GM18526 (cell line): ENCODE results near the gene PACS2.

Experiments
- POLR2A ChIP-seq: IDR thresholded peaks from 3 replicates; pipeline ENCODE4 v1.6.1; 2011; ENCODE audit not compliant: insufficient read length; ENCODE audit errors: extremely low read depth

Gene PACS2

GRCh38 chr14:105283028-105283427, 31.5 kb upstream of the PACS2 start:
- no peak for TF ChIP-seq POLR2A

DNA sequence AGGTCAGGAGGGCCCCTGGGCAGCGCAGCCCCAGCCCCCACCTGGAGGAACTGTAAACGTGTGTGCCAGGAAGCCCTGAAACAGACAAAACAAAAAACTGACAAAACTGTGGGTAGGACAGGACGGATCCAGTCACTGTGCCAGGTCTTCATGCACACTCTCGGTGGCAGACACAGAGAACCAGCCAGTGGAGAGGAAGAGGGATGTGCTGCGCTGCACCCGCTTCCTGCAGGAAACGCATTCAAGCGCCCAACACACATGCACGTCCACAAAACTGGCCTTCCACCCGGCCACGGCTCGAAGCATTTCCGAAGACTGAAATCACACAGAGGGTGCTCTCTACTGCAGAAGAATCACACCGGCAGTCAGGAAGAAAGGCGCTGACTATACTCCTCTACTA, 30.6 kb upstream of the PACS2 start:
- TF ChIP-seq POLR2A = no peak

DNA sequence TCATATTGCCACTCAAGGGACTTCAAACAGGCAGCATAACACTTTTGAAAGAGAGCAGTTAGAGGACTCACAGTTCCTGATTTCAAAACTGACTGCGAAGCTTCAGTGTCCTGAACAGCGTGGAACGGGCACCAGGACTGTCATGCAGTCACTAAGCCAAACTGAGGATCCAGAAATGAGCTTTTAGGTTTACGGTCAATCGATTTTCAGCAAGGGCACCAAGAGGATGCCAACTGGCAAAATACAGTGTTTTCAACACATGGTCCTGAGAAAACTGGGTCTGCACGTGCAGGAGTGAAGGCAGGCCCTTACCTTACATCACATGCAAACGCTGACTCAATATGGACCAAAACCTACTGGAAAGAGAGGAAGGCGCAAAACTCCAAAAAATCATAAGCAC, 29.4 kb upstream of the PACS2 start:
- no peak for TF ChIP-seq POLR2A

GRCh38 chr14:105286759-105287144, 27.8 kb upstream of the PACS2 start:
- no peak for TF ChIP-seq POLR2A

GRCh38 chr14:105287249-105288102, 27.1 kb upstream of the PACS2 start:
- no peak for TF ChIP-seq POLR2A

DNA sequence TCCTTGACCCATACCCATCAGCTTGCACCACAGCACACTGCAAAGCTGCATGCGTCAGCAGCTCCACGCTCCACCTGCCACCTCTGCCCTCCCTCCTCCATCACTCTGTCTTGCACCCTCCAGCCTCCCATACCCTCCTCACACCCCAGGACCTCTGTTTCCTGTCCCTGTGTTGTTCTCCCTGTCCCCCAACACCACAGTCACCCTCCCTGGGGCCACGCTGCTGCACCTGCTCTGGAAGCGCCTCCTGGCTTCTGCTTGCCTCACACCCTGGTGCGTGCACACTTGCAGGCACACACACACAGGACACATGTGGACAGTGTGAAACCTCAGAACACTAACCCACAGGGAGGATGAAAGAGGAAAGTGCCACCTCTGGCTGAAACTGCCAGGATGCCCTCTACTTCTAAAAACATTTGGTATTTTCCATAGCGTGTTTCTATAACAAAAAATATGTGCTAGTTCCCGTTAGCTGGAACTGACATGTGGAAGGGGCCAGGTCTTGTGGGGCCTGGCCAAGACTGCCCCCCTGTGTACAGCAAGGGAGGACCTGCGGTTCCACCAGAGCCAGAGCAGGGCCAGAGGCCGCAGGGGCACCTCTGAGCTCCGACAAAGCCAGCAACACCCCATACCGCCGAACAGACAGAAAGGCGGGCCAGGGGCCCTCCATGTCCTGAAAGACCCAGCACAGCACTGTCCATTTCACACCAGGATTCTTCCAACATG, 23.8 kb upstream of the PACS2 start:
- TF ChIP-seq POLR2A = no peak

DNA sequence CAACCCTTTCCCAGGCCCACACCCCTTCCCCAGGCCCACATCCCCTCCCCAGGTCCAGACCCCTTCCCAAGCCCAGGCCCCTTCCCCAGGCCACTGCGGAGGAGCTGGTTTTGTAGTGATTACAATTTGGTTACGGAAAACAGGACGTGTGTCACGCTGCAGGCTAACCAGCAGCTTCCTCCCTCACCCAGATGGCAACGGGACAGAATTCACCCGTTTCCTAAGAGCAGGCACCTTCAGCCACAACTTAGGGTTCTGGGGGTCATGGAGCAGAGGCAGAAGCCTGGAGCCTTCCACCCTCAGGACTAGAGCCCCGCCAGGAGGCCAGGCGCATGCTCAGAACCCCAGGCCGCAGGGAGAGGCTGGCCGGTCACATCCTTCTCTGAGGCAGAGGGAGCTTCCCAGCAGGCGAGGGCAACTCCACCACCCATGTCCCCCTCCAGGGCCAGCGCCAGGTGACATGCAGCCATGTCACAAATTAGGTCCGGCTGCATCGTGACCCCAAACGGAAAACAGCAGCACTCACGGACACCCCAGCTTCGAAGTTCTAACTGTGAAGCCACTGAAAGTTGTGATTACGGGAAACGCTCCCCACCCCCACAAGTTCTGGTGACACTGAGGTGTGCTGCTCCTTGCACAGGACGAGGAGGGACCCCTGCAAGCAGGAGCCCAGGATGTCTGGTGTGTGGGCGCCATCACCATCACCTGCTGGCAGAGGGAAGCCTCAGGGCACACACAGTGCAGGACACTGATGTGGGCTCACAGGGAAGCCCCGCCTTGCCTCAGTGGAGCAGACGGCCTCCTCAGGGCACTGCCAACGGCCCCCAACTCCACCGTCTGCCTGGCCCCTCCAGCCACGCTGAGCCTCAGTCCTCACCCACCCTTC, 21.5 kb upstream of the PACS2 start:
- no peak for TF ChIP-seq POLR2A

DNA sequence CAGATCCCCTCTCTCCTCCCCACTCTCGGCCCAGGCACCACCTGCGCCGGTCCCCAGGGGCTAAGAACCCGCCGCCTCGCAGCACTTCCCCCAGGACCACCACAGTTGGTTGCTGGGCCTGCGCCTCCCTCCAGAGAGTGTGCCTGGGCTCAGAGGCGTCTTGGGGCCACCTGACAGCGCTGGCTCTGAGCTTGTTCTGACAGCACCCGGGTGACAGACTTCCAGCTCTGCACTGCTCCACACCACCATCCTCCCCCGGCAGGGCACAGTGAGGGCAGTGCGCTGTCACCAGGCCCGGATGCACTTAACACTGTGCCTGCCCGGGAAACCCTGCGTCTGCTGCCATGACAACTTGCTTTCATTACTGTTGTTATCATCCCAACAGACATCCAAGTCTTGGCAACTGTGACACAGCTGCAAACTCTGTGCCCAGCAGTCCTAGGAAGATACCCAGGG, 20.4 kb upstream of the PACS2 start:
- no peak for TF ChIP-seq POLR2A

- no peak for TF ChIP-seq POLR2A
Observed at GRCh38 chr14:105299654-105300541, 14.7 kb upstream of the PACS2 start.

- peak; percentile 55 for TF ChIP-seq POLR2A
Observed at GRCh38 chr14:105300542-105301102, 13.9 kb upstream of the PACS2 start, which contains the start of gene BRF1. BRF1 (minus strand) TSS chr14:105301001; CDS start chr14:105300629, 372 bp downstream.

GRCh38 chr14:105301103-105301914, 13.2 kb upstream of the PACS2 start:
- peak; percentile 65 for TF ChIP-seq POLR2A

GRCh38 chr14:105303949-105304348, 10.6 kb upstream of the PACS2 start:
- TF ChIP-seq POLR2A = no peak

DNA sequence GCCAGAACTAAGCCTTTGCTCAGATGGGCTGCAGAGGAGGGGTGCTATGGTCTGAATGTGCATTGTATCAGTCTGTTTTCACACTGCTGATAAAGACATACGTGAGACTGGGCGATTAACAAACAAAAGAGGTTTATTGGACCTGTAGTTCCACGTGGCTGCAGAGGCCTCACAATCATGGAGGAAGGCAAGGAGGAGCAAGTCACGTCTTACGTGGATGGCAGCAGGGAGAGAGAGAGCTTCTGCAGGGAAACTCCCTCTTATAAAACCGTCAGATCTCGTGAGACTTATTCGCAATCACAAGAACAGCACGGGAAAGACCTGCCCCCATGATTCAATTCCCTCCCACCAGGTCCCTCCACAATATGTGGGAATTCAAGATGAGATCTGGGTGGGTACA, 10.0 kb upstream of the PACS2 start:
- no peak for TF ChIP-seq POLR2A

DNA sequence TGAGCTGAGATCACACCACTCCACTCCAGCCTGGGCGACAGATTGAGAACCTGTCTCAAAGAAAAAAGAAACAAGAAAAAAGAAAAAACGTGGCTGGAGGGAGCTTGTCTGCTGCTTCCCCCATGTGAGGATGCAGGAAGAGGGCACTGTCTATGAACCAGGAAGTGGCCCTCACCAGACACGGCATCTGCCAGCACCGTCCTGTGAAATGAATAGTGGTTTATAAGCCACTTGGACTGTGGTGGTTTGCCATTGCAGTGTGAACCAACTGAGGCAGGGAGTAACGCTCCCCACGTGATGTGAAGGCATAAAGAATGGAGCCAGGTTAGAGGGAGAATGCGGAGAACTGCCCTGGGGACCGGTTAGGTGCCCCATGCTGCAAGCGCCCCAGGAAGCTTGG, 9.2 kb upstream of the PACS2 start:
- no peak for TF ChIP-seq POLR2A

- no peak for TF ChIP-seq POLR2A
Observed at GRCh38 chr14:105305791-105306190, 8.8 kb upstream of the PACS2 start.
